GM10266 (cell line): ENCODE results near the gene UGT1A9.

ENCODE experiments used
- DNase-seq: peaks from one replicate; pipeline ENCODE4 v3.0.0; 2012; ENCODE audit errors: extremely low spot score
- CTCF ChIP-seq: IDR thresholded peaks from 2 replicates; pipeline ENCODE4 v1.5.1; 2012; ENCODE audit warnings: mild to moderate bottlenecking, low read depth; ENCODE audit not compliant: control insufficient read depth, insufficient read depth; ENCODE audit errors: missing control alignments

The UGT1A9 gene

GRCh38 chr2:233775414-233775813, 103.7 kb downstream of the UGT1A9 start:
- TF ChIP-seq CTCF, result no peak
- no peak for DNase-seq

- no peak for DNase-seq
- no peak for TF ChIP-seq CTCF
Measured at GRCh38 chr2:233778030-233778429, 106.3 kb downstream of the UGT1A9 start, which contains the start of gene MROH2A. Gene MROH2A (plus strand): TSS chr2:233778330. CDS start chr2:233779359, 1,029 bp downstream.

GRCh38 chr2:233779722-233780121, 108.0 kb downstream of the UGT1A9 start:
- no peak for DNase-seq

GRCh38 chr2:233780771-233781170, 109.1 kb downstream of the UGT1A9 start:
- no peak for DNase-seq
- TF ChIP-seq CTCF, result no peak

More at GRCh38 chr2:233779722-233780121, 108.0 kb downstream of the UGT1A9 start:
- TF ChIP-seq CTCF, result no peak

- DNase-seq, result no peak
- no peak for TF ChIP-seq CTCF
Measured at GRCh38 chr2:233789554-233789953, 117.9 kb downstream of the UGT1A9 start.

- DNase-seq, result no peak
Measured at GRCh38 chr2:233791151-233791882, 119.6 kb downstream of the UGT1A9 start.

More at GRCh38 chr2:233791151-233791882, 119.6 kb downstream of the UGT1A9 start:
- no peak for TF ChIP-seq CTCF
